H9 (cell line): Measurements from ENCODE around the gene LONP2. TPM values are rescaled to one million over a fixed set of nuclear protein-coding genes. Genes with fewer than 3 reads are reported as not detected.
A peak's percentile ranks its signal among the peaks of the same experiment; 100 is the strongest.
"Not testable (repeated sequence)": the region's sequence is repeated elsewhere in the genome, so short reads cannot be mapped to it uniquely, and the experiment has no call there.

Experiments
- DNase-seq: peaks from one replicate; pipeline ENCODE4 v3.0.0-alpha.2; 2017
- H2AFZ ChIP-seq: one replicate; pipeline ENCODE4 v1.6.1; 2013; ENCODE audit warnings: mild to moderate bottlenecking, low read length, control low read depth, moderate library complexity
- H2AK5ac ChIP-seq: 2 replicates; pipeline ENCODE4 v1.6.1; 2013; ENCODE audit warnings: low read length, control low read depth, mixed read lengths; ENCODE audit not compliant: insufficient read length
- H2BK120ac ChIP-seq: one replicate; pipeline ENCODE4 v1.6.1; 2013; ENCODE audit warnings: low read depth, mild to moderate bottlenecking, low read length, control low read depth, inconsistent platforms; ENCODE audit not compliant: poor library complexity, severe bottlenecking
- H2BK12ac ChIP-seq: 2 replicates; pipeline ENCODE4 v1.6.1; 2013; ENCODE audit warnings: low read length, control low read depth, mixed read lengths, low read depth; ENCODE audit not compliant: insufficient read length
- H2BK15ac ChIP-seq: 2 replicates; pipeline ENCODE4 v1.6.1; 2013; ENCODE audit warnings: low read depth, low read length, control low read depth
- H2BK20ac ChIP-seq: one replicate; pipeline ENCODE4 v1.6.1; 2013; ENCODE audit warnings: low read depth, mild to moderate bottlenecking, low read length, control low read depth, inconsistent platforms; ENCODE audit not compliant: poor library complexity, severe bottlenecking
- H2BK5ac ChIP-seq: 2 replicates; pipeline ENCODE4 v1.6.1; 2013; ENCODE audit warnings: low read length, control low read depth, mixed read lengths; ENCODE audit not compliant: insufficient read length
- H3K14ac ChIP-seq: 2 replicates; pipeline ENCODE4 v1.6.1; 2013; ENCODE audit warnings: low read length, control low read depth; ENCODE audit not compliant: insufficient read depth
- H3K18ac ChIP-seq: 2 replicates; pipeline ENCODE4 v1.6.1; 2013; ENCODE audit warnings: low read depth, mild to moderate bottlenecking, mixed read lengths, low read length, control low read depth; ENCODE audit not compliant: insufficient read length
- H3K23ac ChIP-seq: 2 replicates; pipeline ENCODE4 v1.6.1; 2013; ENCODE audit warnings: low read length, control low read depth, mixed read lengths, low read depth; ENCODE audit not compliant: insufficient read length
- H3K23me2 ChIP-seq: 2 replicates; pipeline ENCODE4 v1.6.1; 2013; ENCODE audit warnings: low read depth, mild to moderate bottlenecking, mixed read lengths, low read length, control low read depth; ENCODE audit not compliant: insufficient read length, poor library complexity, severe bottlenecking
- H3K27ac ChIP-seq: 2 replicates; pipeline ENCODE4 v1.5.1; 2013; ENCODE audit warnings: low read length, control low read depth, mixed read lengths, low read depth; ENCODE audit not compliant: insufficient read length
- H3K27me3 ChIP-seq: 2 replicates; pipeline ENCODE4 v1.6.1; 2013; ENCODE audit warnings: low read length, control low read depth, inconsistent platforms; ENCODE audit not compliant: insufficient read depth
- H3K4ac ChIP-seq: 2 replicates; pipeline ENCODE4 v1.6.1; 2013; ENCODE audit warnings: low read depth, mild to moderate bottlenecking, control low read depth, inconsistent platforms, low read length, moderate library complexity
- H3K4me1 ChIP-seq: 2 replicates; pipeline ENCODE4 v1.6.1; 2013; ENCODE audit warnings: low read length, control low read depth, inconsistent platforms; ENCODE audit not compliant: insufficient read depth
- H3K4me2 ChIP-seq: 2 replicates; pipeline ENCODE4 v1.6.1; 2013; ENCODE audit warnings: low read length, control low read depth, mixed read lengths; ENCODE audit not compliant: insufficient read length, insufficient read depth
- H3K56ac ChIP-seq: 2 replicates; pipeline ENCODE4 v1.6.1; 2013; ENCODE audit warnings: low read depth, mild to moderate bottlenecking, mixed read lengths, low read length, control low read depth; ENCODE audit not compliant: insufficient read length
- H3K79me1 ChIP-seq: 2 replicates; pipeline ENCODE4 v1.6.1; 2013; ENCODE audit warnings: low read depth, mild to moderate bottlenecking, moderate library complexity, low read length, control low read depth, inconsistent platforms; ENCODE audit not compliant: insufficient read depth, poor library complexity, severe bottlenecking
- H3K79me2 ChIP-seq: 2 replicates; pipeline ENCODE4 v1.6.1; 2013; ENCODE audit warnings: low read length, control low read depth, inconsistent platforms; ENCODE audit not compliant: insufficient read depth
- H3K9ac ChIP-seq: 2 replicates; pipeline ENCODE4 v1.6.1; 2013; ENCODE audit warnings: low read length, control low read depth, mixed read lengths; ENCODE audit not compliant: insufficient read length; ENCODE audit errors: extremely low read depth
- H3K9me3 ChIP-seq: one replicate; pipeline ENCODE4 v1.6.1; 2013; ENCODE audit warnings: low read depth, low read length, inconsistent platforms; ENCODE audit not compliant: control insufficient read depth
- H3T11ph ChIP-seq: one replicate; pipeline ENCODE4 v1.6.1; 2013; ENCODE audit warnings: mild to moderate bottlenecking, low read length, control low read depth, inconsistent platforms
- H4K20me1 ChIP-seq: one replicate; pipeline ENCODE4 v1.6.1; 2013; ENCODE audit not compliant: control insufficient read depth, insufficient read length, insufficient read depth
- H4K5ac ChIP-seq: 2 replicates; pipeline ENCODE4 v1.6.1; 2013; ENCODE audit warnings: low read depth, mild to moderate bottlenecking, mixed read lengths, low read length, control low read depth; ENCODE audit not compliant: insufficient read length
- H4K8ac ChIP-seq: replicated peaks from 2 replicates; pipeline ENCODE4 v1.6.1; 2013; ENCODE audit warnings: low read length, control low read depth, mixed read lengths, low read depth; ENCODE audit not compliant: insufficient read length
- H4K91ac ChIP-seq: 2 replicates; pipeline ENCODE4 v1.6.1; 2013; ENCODE audit warnings: low read depth, mild to moderate bottlenecking, moderate library complexity, mixed read lengths, low read length, control low read depth; ENCODE audit not compliant: insufficient read length
- H3K27ac Mint-ChIP-seq, 3 experiments: 2 replicates in 2 of 3; 3 replicates in 1 of 3; pipeline ENCODE4 v1.8.0; 2020 to 2021; ENCODE audit warnings: mixed read lengths in 3 of 3, mild to moderate bottlenecking in 1 of 3, moderate library complexity in 1 of 3
- H3K27me3 Mint-ChIP-seq: 2 replicates; pipeline ENCODE4 v1.8.0; 2021; ENCODE audit warnings: low read depth, mild to moderate bottlenecking, moderate library complexity, mixed read lengths
- H3K36me3 Mint-ChIP-seq, 3 experiments: 2 replicates in 2 of 3; 3 replicates in 1 of 3; pipeline ENCODE4 v1.8.0; 2020 to 2021; ENCODE audit warnings: low read depth in 3 of 3, mixed read lengths in 3 of 3; ENCODE audit not compliant: insufficient read depth in 1 of 3
- H3K4me1 Mint-ChIP-seq, 2 experiments: 2 replicates each; pipeline ENCODE4 v1.8.0; 2020; ENCODE audit warnings: mixed read lengths in 2 of 2
- H3K4me3 Mint-ChIP-seq, 2 experiments: 2 replicates in 1 of 2; 3 replicates in 1 of 2; pipeline ENCODE4 v1.8.0; 2020 to 2021; ENCODE audit warnings: mild to moderate bottlenecking in 2 of 2, mixed read lengths in 2 of 2, moderate library complexity in 1 of 2
- H3K9me3 Mint-ChIP-seq, 2 experiments: 2 replicates in 1 of 2; 3 replicates in 1 of 2; pipeline ENCODE4 v1.8.0; 2020; ENCODE audit warnings: mild to moderate bottlenecking in 2 of 2, mixed read lengths in 2 of 2, moderate library complexity in 1 of 2
- WGBS: extraction: QIAGEN DNeasy Blood & Tissue Kit; methylation state at CpG from one replicate; pipeline ENCODE4 v1.1.7; 2013; ENCODE audit warnings: missing lambda C conversion rate, low lambda C conversion rate, mixed read lengths; ENCODE audit not compliant: insufficient read length; ENCODE audit errors: extremely low coverage; 5-methylcytosine and 5-hydroxymethylcytosine counted together
- total RNA-seq: library from RNA; stranded (reverse); gene quantifications from 2 replicates; pipeline ENCODE4 v1.2.1, GENCODE V29; 2021
- TF ChIP-seq, protein P1 (sequence below): fragments of 200-600 bp; sonication (generic); conservative IDR thresholded peaks from 3 replicates; pipeline ENCODE4 v1.8.0; 2021; ENCODE audit warnings: antibody characterized with exemption, mild to moderate bottlenecking

The LONP2 gene
- total RNA-seq, 1 experiment from 2014 or later, result 27.8 TPM

DNA sequence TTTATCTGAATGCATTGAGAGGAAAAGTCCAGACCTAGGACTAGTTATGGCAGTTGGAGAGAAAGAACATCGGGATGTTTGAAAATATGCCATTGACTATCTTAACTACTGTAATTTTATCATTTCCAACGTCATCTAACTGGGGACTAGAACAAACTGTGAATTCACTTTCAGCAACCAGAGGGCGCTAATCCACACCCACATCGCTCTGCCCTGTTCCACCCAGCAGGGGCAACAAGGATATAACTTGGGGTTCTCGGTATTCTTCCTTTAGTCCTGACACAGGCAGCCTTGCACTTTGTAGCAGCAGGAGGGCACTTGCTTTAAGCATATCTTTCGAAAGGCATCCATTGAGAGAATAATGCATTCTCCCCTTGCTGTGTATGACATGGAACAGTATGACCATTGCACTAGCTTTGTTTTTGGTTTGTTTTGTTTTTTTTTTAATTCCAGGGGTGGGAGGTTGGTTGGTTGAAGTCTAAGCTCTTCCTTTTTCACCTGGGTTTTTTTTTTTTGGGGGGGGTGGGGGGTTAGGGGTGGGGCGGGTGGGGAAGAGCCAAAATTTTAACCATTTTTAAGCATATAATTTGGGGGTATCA lies 109.6 kb downstream of the LONP2 start:
- H3K18ac ChIP-seq, result no peak overlapping the region
- TF ChIP-seq, protein P1, sequence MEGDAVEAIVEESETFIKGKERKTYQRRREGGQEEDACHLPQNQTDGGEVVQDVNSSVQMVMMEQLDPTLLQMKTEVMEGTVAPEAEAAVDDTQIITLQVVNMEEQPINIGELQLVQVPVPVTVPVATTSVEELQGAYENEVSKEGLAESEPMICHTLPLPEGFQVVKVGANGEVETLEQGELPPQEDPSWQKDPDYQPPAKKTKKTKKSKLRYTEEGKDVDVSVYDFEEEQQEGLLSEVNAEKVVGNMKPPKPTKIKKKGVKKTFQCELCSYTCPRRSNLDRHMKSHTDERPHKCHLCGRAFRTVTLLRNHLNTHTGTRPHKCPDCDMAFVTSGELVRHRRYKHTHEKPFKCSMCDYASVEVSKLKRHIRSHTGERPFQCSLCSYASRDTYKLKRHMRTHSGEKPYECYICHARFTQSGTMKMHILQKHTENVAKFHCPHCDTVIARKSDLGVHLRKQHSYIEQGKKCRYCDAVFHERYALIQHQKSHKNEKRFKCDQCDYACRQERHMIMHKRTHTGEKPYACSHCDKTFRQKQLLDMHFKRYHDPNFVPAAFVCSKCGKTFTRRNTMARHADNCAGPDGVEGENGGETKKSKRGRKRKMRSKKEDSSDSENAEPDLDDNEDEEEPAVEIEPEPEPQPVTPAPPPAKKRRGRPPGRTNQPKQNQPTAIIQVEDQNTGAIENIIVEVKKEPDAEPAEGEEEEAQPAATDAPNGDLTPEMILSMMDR, result peak; percentile 93
- no peak overlapping the region for H4K5ac ChIP-seq
- no peaks in the 10 kb centered on the region for H4K20me1 ChIP-seq
- 0 out of 2 replicates have a peak, but pooled peaks cover 3% of the 10 kb centered on the region for H3K79me2 ChIP-seq
- H3K27me3 ChIP-seq, result no peaks in the 10 kb centered on the region
- no peak overlapping the region for H2BK12ac ChIP-seq
- H2AFZ ChIP-seq, result no peak overlapping the region
- no peaks in the 10 kb centered on the region for H3K9me3 ChIP-seq
- Mint-ChIP-seq H3K9me3 (no peaks in the 10 kb centered on the region), H3K4me3 (peak overlapping the region in 1 of 2 experiments; percentile 11; a peak in 1 of 5 replicates), H3K27ac (peak overlapping the region in 2 of 3 experiments; percentile 53 to 63; a peak in 3 of 7 replicates), H3K36me3 (peaks cover 9 to 53% (median 33%) of the 10 kb centered on the region in 3 experiments; a peak in 5 of 7 replicates), H3K4me1 (peaks cover 5 to 6% of the 10 kb centered on the region in 2 experiments), H3K27me3 (no peaks in the 10 kb centered on the region)
- no peak overlapping the region for H4K8ac ChIP-seq
- H3K4me2 ChIP-seq, result no peak overlapping the region
- no peak overlapping the region for H3T11ph ChIP-seq
- H2BK5ac ChIP-seq, result no peak overlapping the region
- DNase-seq, result peak; percentile 77
- H2BK15ac ChIP-seq, result no peak overlapping the region
- no CpG with 5 or more reads among the region's 7 CpGs for WGBS
- no peak overlapping the region for H3K14ac ChIP-seq
- no peaks in the 10 kb centered on the region for H3K23me2 ChIP-seq
- H3K9ac ChIP-seq, result no peak overlapping the region
- no peak overlapping the region for H3K23ac ChIP-seq
- H2BK20ac ChIP-seq, result no peak overlapping the region
- H3K4ac ChIP-seq, result no peak overlapping the region
- no peak overlapping the region for H3K56ac ChIP-seq
- no peak overlapping the region for H2AK5ac ChIP-seq
- H3K4me1 ChIP-seq, result no peaks in the 10 kb centered on the region
- H4K91ac ChIP-seq, result no peak overlapping the region
- no peak overlapping the region for H3K27ac ChIP-seq
- H2BK120ac ChIP-seq, result no peak overlapping the region
- H3K79me1 ChIP-seq, result no peaks in the 10 kb centered on the region

- H3K36me3 Mint-ChIP-seq, result peaks cover 9 to 50% (median 31%) of the 10 kb centered on the region in 3 experiments; a peak in 5 of 7 replicates
- not testable (repeated sequence) for H3K27ac ChIP-seq, H2AK5ac ChIP-seq, H3T11ph ChIP-seq, H2BK12ac ChIP-seq, H3K4me3 Mint-ChIP-seq, H3K4me1 ChIP-seq, H3K18ac ChIP-seq, H4K91ac ChIP-seq, H3K9me3 ChIP-seq, H3K23ac ChIP-seq, DNase-seq, H3K79me2 ChIP-seq, H3K27me3 Mint-ChIP-seq, H3K23me2 ChIP-seq, H3K27me3 ChIP-seq, H3K4me2 ChIP-seq, H3K14ac ChIP-seq, H4K8ac ChIP-seq, H2AFZ ChIP-seq, H3K56ac ChIP-seq, H3K9ac ChIP-seq, H3K4ac ChIP-seq, H4K5ac ChIP-seq, H2BK120ac ChIP-seq, H2BK20ac ChIP-seq, H3K27ac Mint-ChIP-seq, H2BK15ac ChIP-seq, H4K20me1 ChIP-seq, H2BK5ac ChIP-seq, H3K9me3 Mint-ChIP-seq, H3K79me1 ChIP-seq, H3K4me1 Mint-ChIP-seq
- no CpG with 5 or more reads among the region's 5 CpGs for WGBS
Observed at GRCh38 chr16:48354385-48354784, 110.3 kb downstream of the LONP2 start.
